Esophagus squamous epithelium (tissue), 5 donors: ENCODE results near the gene MORC1. TPM values are rescaled to one million over a fixed set of nuclear protein-coding genes. Genes with fewer than 3 reads are reported as not detected.

Experiments
- DNase-seq: peaks from one replicate; lab custom pipeline; 2025; lab: John Stamatoyannopoulos, UW
- H3K27ac ChIP-seq, 4 donors: fragments of 200-600 bp; sonication (generic); one replicate each; pipeline ENCODE4 v1.5.1; 2016 to 2019; ENCODE audit warnings: mild to moderate bottlenecking in 1 of 4
- H3K27me3 ChIP-seq, 4 donors: fragments of 200-600 bp; sonication (generic); 1 replicate in 3 of 4; 2 replicates in 1 of 4; pipeline versions ENCODE4 v1.5.1 to v1.6.0; 2017 to 2021; ENCODE audit warnings: antibody characterized with exemption in 1 of 4
- H3K36me3 ChIP-seq, 3 donors: fragments of 200-600 bp; sonication (generic); one replicate each; pipeline ENCODE4 v1.5.1; 2016 to 2019
- H3K4me1 ChIP-seq, 3 donors: fragments of 200-600 bp; sonication (generic); one replicate each; pipeline ENCODE4 v1.5.1; 2017 to 2019
- H3K4me3 ChIP-seq, 4 donors: fragments of 200-600 bp; sonication (generic); 1 replicate in 3 of 4; 2 replicates in 1 of 4; pipeline ENCODE4 v1.5.1; 2016 to 2019; ENCODE audit warnings: mild to moderate bottlenecking in 2 of 4, moderate library complexity in 1 of 4
- H3K9me3 ChIP-seq, 3 donors: fragments of 200-600 bp; sonication (generic); one replicate each; pipeline ENCODE4 v1.5.1; 2016 to 2019
- CTCF ChIP-seq, 6 experiments: fragments of 450-650 bp in 4 of 6; fragments of 200-600 bp in 2 of 6; sonication (generic) in 2 of 6; IDR thresholded peaks; one replicate each; pipeline ENCODE4 v1.5.1; 2016 to 2019; ENCODE audit warnings: antibody characterized with exemption in 6 of 6, mild to moderate bottlenecking in 4 of 6, moderate library complexity in 4 of 6
- POLR2A ChIP-seq, 4 donors: fragments of 450-650 bp; IDR thresholded peaks; one replicate each; pipeline ENCODE4 v1.6.1; 2017; ENCODE audit warnings: antibody characterized with exemption in 4 of 4, mild to moderate bottlenecking in 4 of 4, moderate library complexity in 3 of 4
- WGBS, 2 donors: methylation state at CpG; one replicate each; pipeline ENCODE4 v1.1.5; 2018; 5-methylcytosine and 5-hydroxymethylcytosine counted together
- intact Hi-C: fragments of 100-400 bp; cut with DNase I; formaldehyde crosslinking; loops from one replicate; pipeline ENCODE4 v1.15.0; 2022
- total RNA-seq, 4 donors: library from RNA; depleted of rRNA; stranded (reverse); fragments of >200 nt; gene quantifications; one replicate each; pipeline ENCODE4 v1.1.0, GENCODE V29; 2016
- donor health status: DM: yes; HTN: yes; CAD: no.

The MORC1 gene
- total RNA-seq, 4 donors from 2014 or later: not detected

GRCh38 chr3:108940568-108941263, 177.2 kb downstream of the MORC1 start:
- no peak overlapping the region for H3K4me3 ChIP-seq
- 50 to 51% methylated on average over 5 of the region's 5 CpGs for WGBS, 2 donors
- intact Hi-C loops: no loop called here
- H3K27me3 ChIP-seq: no peaks in the 10 kb centered on the region
- TF ChIP-seq CTCF (IDR thresholded peaks at IDR 0.05) (no peak), POLR2A (IDR thresholded peaks at IDR 0.05) (no peak)
- no peaks in the 10 kb centered on the region for H3K9me3 ChIP-seq
- no peaks in the 10 kb centered on the region for H3K36me3 ChIP-seq
- H3K4me1 ChIP-seq: no peaks in the 10 kb centered on the region
- no peak overlapping the region for H3K27ac ChIP-seq
- DNase-seq: no peak

- TF ChIP-seq POLR2A (IDR thresholded peaks at IDR 0.05) (no peak), CTCF (IDR thresholded peaks at IDR 0.05) (no peak)
- WGBS, 2 donors: 49 to 62% methylated on average over 4 of the region's 4 CpGs
- H3K36me3 ChIP-seq: no peaks in the 10 kb centered on the region
- no peak overlapping the region for H3K27ac ChIP-seq
- intact Hi-C loops: no loop called here
- no peaks in the 10 kb centered on the region for H3K9me3 ChIP-seq
- no peaks in the 10 kb centered on the region for H3K4me1 ChIP-seq
- no peak for DNase-seq
- H3K27me3 ChIP-seq: no peaks in the 10 kb centered on the region
- no peak overlapping the region for H3K4me3 ChIP-seq
These were observed 177.8 kb downstream of the MORC1 start for GRCh38 chr3:108940166-108940565.

GRCh38 chr3:108936924-108937689, 180.8 kb downstream of the MORC1 start:
- Histone ChIP-seq H3K4me1 (no peaks in the 10 kb centered on the region), H3K4me3 (no peak overlapping the region), H3K27me3 (no peaks in the 10 kb centered on the region), H3K36me3 (no peaks in the 10 kb centered on the region), H3K27ac (no peak overlapping the region), H3K9me3 (no peaks in the 10 kb centered on the region)
- 74 to 75% methylated on average over 8 of the region's 8 CpGs for whole genome bisulfite sequencing, 2 donors
- TF ChIP-seq CTCF (IDR thresholded peaks at IDR 0.05): no peak
- TF ChIP-seq POLR2A (IDR thresholded peaks at IDR 0.05): no peak
- no peak for DNase-seq
- intact Hi-C loops: no loop called here

- H3K36me3 ChIP-seq: no peaks in the 10 kb centered on the region
- no peak overlapping the region for H3K4me3 ChIP-seq
- DNase-seq: no peak
- no peak overlapping the region for H3K27ac ChIP-seq
- H3K4me1 ChIP-seq: no peaks in the 10 kb centered on the region
- no peaks in the 10 kb centered on the region for H3K9me3 ChIP-seq
- TF ChIP-seq CTCF (IDR thresholded peaks at IDR 0.05): no peak
- no peak for TF ChIP-seq POLR2A (IDR thresholded peaks at IDR 0.05)
- no peaks in the 10 kb centered on the region for H3K27me3 ChIP-seq
- intact Hi-C loops: no loop called here
These were observed 186.9 kb downstream of the MORC1 start for GRCh38 chr3:108931035-108931434.

- H3K4me1 ChIP-seq: no peaks in the 10 kb centered on the region
- TF ChIP-seq POLR2A (IDR thresholded peaks at IDR 0.05) (no peak), CTCF (IDR thresholded peaks at IDR 0.05) (no peak)
- H3K27ac ChIP-seq: no peak overlapping the region
- H3K27me3 ChIP-seq: peaks cover 0 to 5% (median 0%) of the 10 kb centered on the region in 4 donors
- 82 to 84% methylated on average over 3 of the region's 3 CpGs for WGBS, 2 donors
- H3K9me3 ChIP-seq: no peaks in the 10 kb centered on the region
- no peak overlapping the region for H3K4me3 ChIP-seq
- DNase-seq: no peak
- intact Hi-C loops: loop anchor here (5.0 kb wide), 1 partner anchor 257 kb away; no protein-coding TSS in a partner anchor
- no peaks in the 10 kb centered on the region for H3K36me3 ChIP-seq
These were observed 199.1 kb downstream of the MORC1 start for GRCh38 chr3:108918866-108919265.
